ENCODE data around the gene IFNG.

Gene IFNG

DNA sequence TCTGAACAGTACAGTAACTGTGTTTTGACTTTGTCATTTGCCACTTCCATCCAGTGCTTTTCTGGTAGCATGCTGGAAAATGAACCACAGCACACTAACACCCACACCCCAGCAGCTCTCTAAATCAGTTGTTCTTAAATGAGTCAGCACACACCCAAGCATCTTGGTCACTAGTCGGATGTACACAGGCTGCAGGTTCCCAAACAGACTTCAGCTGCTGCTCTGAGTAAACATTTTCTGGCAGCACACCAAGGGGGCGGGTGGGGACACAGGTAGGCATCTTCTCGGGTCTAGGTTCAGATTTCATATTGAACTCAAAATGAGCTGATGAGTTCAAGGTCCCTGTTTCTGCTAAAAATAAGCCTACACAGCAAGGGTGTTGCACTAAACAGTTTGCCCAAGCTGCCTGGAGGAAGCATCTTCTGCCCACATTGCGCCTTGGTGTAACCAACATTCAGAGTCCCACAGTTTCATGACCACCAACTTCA, 39.8 kb downstream of the IFNG start:
- DNase-seq (ENCODE audit: extremely low read depth, low read depth) = no peak
- TF ChIP-seq, protein P1, sequence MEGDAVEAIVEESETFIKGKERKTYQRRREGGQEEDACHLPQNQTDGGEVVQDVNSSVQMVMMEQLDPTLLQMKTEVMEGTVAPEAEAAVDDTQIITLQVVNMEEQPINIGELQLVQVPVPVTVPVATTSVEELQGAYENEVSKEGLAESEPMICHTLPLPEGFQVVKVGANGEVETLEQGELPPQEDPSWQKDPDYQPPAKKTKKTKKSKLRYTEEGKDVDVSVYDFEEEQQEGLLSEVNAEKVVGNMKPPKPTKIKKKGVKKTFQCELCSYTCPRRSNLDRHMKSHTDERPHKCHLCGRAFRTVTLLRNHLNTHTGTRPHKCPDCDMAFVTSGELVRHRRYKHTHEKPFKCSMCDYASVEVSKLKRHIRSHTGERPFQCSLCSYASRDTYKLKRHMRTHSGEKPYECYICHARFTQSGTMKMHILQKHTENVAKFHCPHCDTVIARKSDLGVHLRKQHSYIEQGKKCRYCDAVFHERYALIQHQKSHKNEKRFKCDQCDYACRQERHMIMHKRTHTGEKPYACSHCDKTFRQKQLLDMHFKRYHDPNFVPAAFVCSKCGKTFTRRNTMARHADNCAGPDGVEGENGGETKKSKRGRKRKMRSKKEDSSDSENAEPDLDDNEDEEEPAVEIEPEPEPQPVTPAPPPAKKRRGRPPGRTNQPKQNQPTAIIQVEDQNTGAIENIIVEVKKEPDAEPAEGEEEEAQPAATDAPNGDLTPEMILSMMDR (IDR thresholded peaks at IDR 0.05; ENCODE audit: low read depth, low read length, missing control alignments) = no peak
- no peak overlapping the region for H3K4me3 ChIP-seq (replicated peaks; ENCODE audit: low read depth, low read length)

DNA sequence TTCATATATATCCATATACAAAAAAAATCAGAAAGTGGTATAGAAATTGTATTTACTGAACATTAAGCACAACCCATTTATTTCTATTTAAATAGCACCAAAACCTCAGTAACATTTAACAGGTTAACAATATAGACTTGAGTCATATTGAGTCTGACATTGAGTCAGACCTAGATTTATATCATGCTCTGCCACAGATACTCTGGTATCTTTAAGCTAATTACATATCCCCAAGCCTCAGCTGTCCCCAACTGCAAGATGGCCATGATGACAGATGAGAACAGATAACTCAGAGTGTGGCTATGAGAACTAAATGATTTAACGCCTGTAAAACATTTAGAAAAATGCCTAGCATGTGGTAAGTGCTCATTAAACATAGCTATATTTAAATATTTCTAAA, 40.3 kb downstream of the IFNG start:
- no peak for DNase-seq (ENCODE audit: extremely low read depth, low read depth)
- H3K4me3 ChIP-seq (replicated peaks; ENCODE audit: low read depth, low read length) = no peak overlapping the region
- TF ChIP-seq, protein P1 (IDR thresholded peaks at IDR 0.05; ENCODE audit: low read depth, low read length, missing control alignments) = no peak

DNA sequence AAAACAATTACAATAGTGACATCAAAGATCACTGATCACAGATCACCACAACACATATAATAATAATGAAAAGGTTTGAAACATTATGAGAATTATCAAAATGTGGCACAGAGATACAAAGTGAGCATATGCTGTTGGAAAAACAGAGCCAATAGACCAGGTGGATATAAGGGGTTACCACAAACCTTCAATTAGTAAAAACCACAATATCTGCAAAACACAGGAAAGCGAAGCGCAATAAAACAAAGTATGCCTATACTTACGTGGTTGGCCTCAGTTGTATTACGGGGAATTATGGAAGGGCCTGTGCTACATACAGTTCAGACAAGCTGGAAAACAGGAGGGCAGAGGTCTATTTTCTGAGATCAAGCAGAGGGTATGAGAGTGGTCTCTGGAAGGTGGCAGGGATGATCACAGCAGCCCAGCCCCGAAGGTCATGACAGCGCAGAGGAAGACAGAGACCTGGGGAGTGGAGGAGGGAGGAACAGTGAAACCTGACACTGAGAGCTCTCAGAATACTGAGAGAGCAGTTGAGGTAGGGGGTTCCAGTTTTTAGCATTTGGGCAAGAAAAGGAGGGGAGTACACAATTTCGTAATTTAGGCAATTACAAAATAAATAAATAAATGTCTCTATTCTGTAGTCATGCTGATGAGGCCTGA, 41.3 kb downstream of the IFNG start:
- TF ChIP-seq, protein P1 (IDR thresholded peaks at IDR 0.05; ENCODE audit: low read depth, low read length, missing control alignments) = no peak
- no peak overlapping the region for H3K4me3 ChIP-seq (replicated peaks; ENCODE audit: low read depth, low read length)
- DNase-seq (ENCODE audit: extremely low read depth, low read depth) = no peak

DNA sequence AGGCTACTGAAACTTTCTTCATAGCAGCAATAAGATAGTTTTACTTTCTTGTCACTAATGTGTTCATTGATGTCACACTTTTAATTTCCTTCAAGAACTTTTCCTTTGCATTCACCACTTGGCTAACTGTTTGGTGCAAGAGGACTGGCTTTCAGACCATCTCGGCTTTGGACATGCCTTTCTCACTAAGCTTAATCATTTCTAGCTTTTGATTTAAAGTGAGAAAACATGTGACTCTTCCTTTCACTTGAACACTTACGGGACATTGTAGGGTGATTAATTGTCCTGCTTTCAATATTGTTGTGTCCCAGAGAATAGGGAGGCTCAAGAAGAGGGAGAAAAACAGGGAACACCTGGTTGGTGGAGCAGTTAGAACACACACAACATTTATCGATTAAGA, 41.9 kb downstream of the IFNG start:
- no peak for DNase-seq (ENCODE audit: extremely low read depth, low read depth)
- TF ChIP-seq, protein P1 (IDR thresholded peaks at IDR 0.05; ENCODE audit: low read depth, low read length, missing control alignments) = no peak
- no peak overlapping the region for H3K4me3 ChIP-seq (replicated peaks; ENCODE audit: low read depth, low read length)

DNA sequence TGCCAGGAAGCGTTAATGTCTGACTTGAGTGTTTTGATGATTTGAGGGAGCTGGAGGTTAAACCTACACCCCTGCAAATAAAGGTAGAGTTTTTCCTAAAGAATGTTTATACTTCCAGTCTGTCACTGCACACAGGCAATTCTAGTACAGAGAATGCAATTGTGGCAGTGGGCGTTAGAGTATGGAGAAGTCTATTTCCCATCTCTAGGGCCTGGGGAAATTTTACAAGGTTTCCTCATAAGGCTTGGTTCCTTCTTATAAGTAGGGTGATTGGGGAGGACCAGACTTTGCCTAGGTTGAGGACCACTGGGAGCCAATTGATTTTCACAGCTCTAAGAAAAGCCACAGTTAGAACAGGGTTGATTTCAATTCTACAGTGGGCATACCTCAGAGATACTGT, 44.3 kb downstream of the IFNG start:
- TF ChIP-seq, protein P1 (IDR thresholded peaks at IDR 0.05; ENCODE audit: low read depth, low read length, missing control alignments) = no peak
- no peak for DNase-seq (ENCODE audit: extremely low read depth, low read depth)

DNA sequence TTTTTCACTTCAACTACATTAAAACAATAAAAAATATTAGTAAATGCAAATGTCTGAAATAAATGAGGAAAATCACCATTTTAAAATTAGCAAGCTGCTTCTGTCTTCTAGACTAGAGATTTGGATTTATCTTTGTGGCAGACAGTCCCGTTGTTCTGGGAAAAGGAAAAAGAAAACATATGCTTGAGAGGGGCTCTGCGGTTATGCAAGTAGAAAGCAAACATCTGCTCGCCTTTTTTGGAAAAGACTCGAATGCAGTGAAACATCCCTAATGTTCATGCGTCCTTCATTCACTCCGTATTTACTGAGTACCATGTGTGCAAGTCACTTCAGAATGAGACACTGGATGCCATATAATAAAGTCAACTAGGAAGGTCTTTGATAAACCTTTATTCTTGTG, 44.9 kb downstream of the IFNG start:
- no peak overlapping the region for H3K4me3 ChIP-seq (replicated peaks; ENCODE audit: low read depth, low read length)
- DNase-seq (ENCODE audit: extremely low read depth, low read depth) = no peak
- TF ChIP-seq, protein P1 (IDR thresholded peaks at IDR 0.05; ENCODE audit: low read depth, low read length, missing control alignments) = no peak

More for the DNA sequence above, 44.3 kb downstream of the IFNG start:
- H3K4me3 ChIP-seq (replicated peaks; ENCODE audit: low read depth, low read length) = no peak overlapping the region

DNA sequence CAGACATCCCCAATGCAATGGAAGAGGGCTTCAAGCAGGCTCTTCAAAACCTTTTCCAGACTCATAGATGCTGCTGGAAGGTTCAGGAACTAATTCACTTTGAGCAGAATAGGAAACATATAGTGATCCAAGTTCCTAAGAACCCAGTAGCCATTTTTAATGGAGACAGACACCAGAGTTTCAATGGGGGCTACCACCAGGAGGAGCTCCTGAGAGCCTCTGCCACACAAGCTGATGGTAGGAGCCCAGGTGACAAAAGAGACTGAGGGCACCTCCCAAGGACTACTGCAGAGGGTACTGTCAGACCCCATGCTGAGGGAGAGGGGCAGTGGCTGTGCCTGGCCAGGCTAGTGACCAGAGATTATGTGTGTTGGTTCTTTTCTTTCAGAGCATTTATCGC, 45.9 kb downstream of the IFNG start:
- no peak overlapping the region for H3K4me3 ChIP-seq (replicated peaks; ENCODE audit: low read depth, low read length)
- no peak for DNase-seq (ENCODE audit: extremely low read depth, low read depth)
- TF ChIP-seq, protein P1 (IDR thresholded peaks at IDR 0.05; ENCODE audit: low read depth, low read length, missing control alignments) = peak; percentile 44

Data from HFF-Myc (cell line).